ENCODE measurements around the gene SECISBP2.
"Not testable (repeated sequence)": the region's sequence is repeated elsewhere in the genome, so short reads cannot be mapped to it uniquely, and the experiment has no call there.

Gene SECISBP2

GRCh38 chr9:89367726-89368437 lies 49.6 kb downstream of the SECISBP2 start:
- DNase-seq, result no peak

- DNase-seq, result no peak
These were observed 50.2 kb downstream of the SECISBP2 start for GRCh38 chr9:89368550-89368949.

- DNase-seq, result no peak
These were observed 50.7 kb downstream of the SECISBP2 start for GRCh38 chr9:89368978-89369377.

- no peak for DNase-seq
These were observed 52.3 kb downstream of the SECISBP2 start for GRCh38 chr9:89370593-89370992.

- DNase-seq, result not testable (repeated sequence)
These were observed 53.5 kb downstream of the SECISBP2 start for GRCh38 chr9:89371791-89372190.

- DNase-seq, result no peak
These were observed 54.0 kb downstream of the SECISBP2 start for GRCh38 chr9:89372230-89372816.

- no peak for DNase-seq
These were observed 54.7 kb downstream of the SECISBP2 start for GRCh38 chr9:89372979-89373378.

GRCh38 chr9:89374176-89374575 lies 55.9 kb downstream of the SECISBP2 start:
- DNase-seq, result no peak

- no peak for DNase-seq
These were observed 57.0 kb downstream of the SECISBP2 start for GRCh38 chr9:89375191-89375760.

GRCh38 chr9:89376286-89376685 lies 58.0 kb downstream of the SECISBP2 start:
- no peak for DNase-seq

GRCh38 chr9:89376741-89377351 lies 58.5 kb downstream of the SECISBP2 start:
- DNase-seq, result no peak

- no peak for DNase-seq
These were observed 59.1 kb downstream of the SECISBP2 start for GRCh38 chr9:89377411-89377810.

GRCh38 chr9:89378541-89378940 lies 60.2 kb downstream of the SECISBP2 start:
- DNase-seq, result no peak

- DNase-seq, result no peak
These were observed 60.7 kb downstream of the SECISBP2 start for GRCh38 chr9:89379031-89379430.

GRCh38 chr9:89379508-89380115 lies 61.3 kb downstream of the SECISBP2 start:
- no peak for DNase-seq

GRCh38 chr9:89380437-89381307 lies 62.4 kb downstream of the SECISBP2 start:
- DNase-seq, result no peak

GRCh38 chr9:89381308-89381609 lies 63.0 kb downstream of the SECISBP2 start:
- DNase-seq, result no peak

- DNase-seq, result no peak
These were observed 64.0 kb downstream of the SECISBP2 start for GRCh38 chr9:89382026-89382986.

GRCh38 chr9:89383030-89383720 lies 64.9 kb downstream of the SECISBP2 start:
- DNase-seq, result no peak

GRCh38 chr9:89383721-89384300 lies 65.5 kb downstream of the SECISBP2 start:
- no peak for DNase-seq
